HG03469 (cell line): ENCODE data around the gene MPHOSPH9.

Source experiments
- ATAC-seq: cut with Tn5 transposase; IDR thresholded peaks from one replicate; pipeline ENCODE4 v1.9.1; 2021; ENCODE audit warnings: mild to moderate bottlenecking, moderate library complexity, moderate number of reproducible peaks; ENCODE audit not compliant: unreplicated experiment

The MPHOSPH9 gene

GRCh38 chr12:123232807-123233504 lies at the start of gene MPHOSPH9, which contains the start of gene MTRFR:
MPHOSPH9 (minus strand) TSS chr12:123233141; CDS start chr12:123230364, 2,777 bp downstream.
MTRFR (plus strand) TSS chr12:123233436; CDS start chr12:123253675, 20,239 bp downstream.
- peak; percentile 59 for ATAC-seq

GRCh38 chr12:123282111-123282510 lies 49.2 kb upstream of the MPHOSPH9 start:
- ATAC-seq: no peak

- ATAC-seq: no peak
Observed at GRCh38 chr12:123280971-123281370, 48.0 kb upstream of the MPHOSPH9 start.

- ATAC-seq: no peak
Observed at GRCh38 chr12:123278101-123278627, 45.2 kb upstream of the MPHOSPH9 start.

- ATAC-seq: no peak
Observed at GRCh38 chr12:123273166-123273565, 40.2 kb upstream of the MPHOSPH9 start.

- no peak for ATAC-seq
Observed at GRCh38 chr12:123271001-123271668, 38.2 kb upstream of the MPHOSPH9 start.

GRCh38 chr12:123270214-123271000 lies 37.5 kb upstream of the MPHOSPH9 start:
- no peak for ATAC-seq

GRCh38 chr12:123269896-123270213 lies 36.9 kb upstream of the MPHOSPH9 start:
- no peak for ATAC-seq

GRCh38 chr12:123269395-123269892 lies 36.5 kb upstream of the MPHOSPH9 start:
- no peak for ATAC-seq

- no peak for ATAC-seq
Observed at GRCh38 chr12:123268850-123269249, 35.9 kb upstream of the MPHOSPH9 start.

GRCh38 chr12:123267991-123268843 lies 35.3 kb upstream of the MPHOSPH9 start:
- no peak for ATAC-seq

GRCh38 chr12:123267335-123267920 lies 34.5 kb upstream of the MPHOSPH9 start:
- ATAC-seq: no peak

GRCh38 chr12:123266679-123267277 lies 33.8 kb upstream of the MPHOSPH9 start:
- no peak for ATAC-seq

GRCh38 chr12:123265851-123266678 lies 33.1 kb upstream of the MPHOSPH9 start:
- no peak for ATAC-seq

GRCh38 chr12:123264642-123265041 lies 31.7 kb upstream of the MPHOSPH9 start:
- ATAC-seq: no peak

- ATAC-seq: no peak
Observed at GRCh38 chr12:123263196-123263817, 30.4 kb upstream of the MPHOSPH9 start.

GRCh38 chr12:123261196-123261595 lies 28.3 kb upstream of the MPHOSPH9 start:
- no peak for ATAC-seq

- ATAC-seq: no peak
Observed at GRCh38 chr12:123260081-123260480, 27.1 kb upstream of the MPHOSPH9 start.
